GM12878 (cell line): ENCODE data around the gene RBM42.

Experiments used
- BCLAF1 ChIP-seq: fragments of 450-650 bp; IDR thresholded peaks from 2 replicates; pipeline ENCODE4 v1.6.1; 2017; ENCODE audit warnings: antibody characterized with exemption, mild to moderate bottlenecking, moderate library complexity
- CBX3 ChIP-seq: fragments of 200-600 bp; sonication (generic); IDR thresholded peaks from 2 replicates; pipeline ENCODE4 v1.6.1; 2016; ENCODE audit warnings: low read depth, borderline replicate concordance
- CHD2 ChIP-seq: IDR thresholded peaks from 2 replicates; pipeline ENCODE4 v1.6.1; 2011; ENCODE audit warnings: low read depth, low read length, improper control_type of control experiment, borderline replicate concordance
- CTCF ChIP-seq, 3 experiments: IDR thresholded peaks in 2 of 3; conservative IDR thresholded peaks in 1 of 3; 2 replicates each; pipeline ENCODE4 v1.5.1; 2011; ENCODE audit warnings: low read depth in 3 of 3, low read length in 3 of 3, mild to moderate bottlenecking in 3 of 3, control low read depth in 2 of 3, moderate library complexity in 2 of 3, inconsistent platforms in 1 of 3, mixed read lengths in 1 of 3; ENCODE audit not compliant: control insufficient read depth in 2 of 3, insufficient read depth in 1 of 3; ENCODE audit errors: extremely low read depth in 1 of 3
- EGR1 ChIP-seq, 2 experiments: IDR thresholded peaks; 1 replicate in 1 of 2; 2 replicates in 1 of 2; pipeline ENCODE4 v1.6.1; 2011 to 2012; ENCODE audit warnings: low read depth in 2 of 2, low read length in 2 of 2, borderline replicate concordance in 1 of 2, mild to moderate bottlenecking in 1 of 2, moderate library complexity in 1 of 2
- EZH2 ChIP-seq: IDR thresholded peaks from 2 replicates; pipeline ENCODE4 v1.6.1; 2012; ENCODE audit warnings: low read depth, mild to moderate bottlenecking, control low read depth, inconsistent platforms, low read length, borderline replicate concordance; ENCODE audit not compliant: control insufficient read depth
- HCFC1 ChIP-seq: fragments of 150-350 bp; IDR thresholded peaks from 2 replicates; pipeline ENCODE4 v1.6.1; 2014; ENCODE audit warnings: low read length
- MAX ChIP-seq: IDR thresholded peaks from 2 replicates; pipeline ENCODE4 v1.6.1; 2012; ENCODE audit warnings: low read depth, low read length, improper control_type of control experiment
- NR2C1 ChIP-seq: fragments of 450-650 bp; IDR thresholded peaks from 2 replicates; pipeline ENCODE4 v1.6.1; 2017; ENCODE audit warnings: antibody characterized with exemption, mild to moderate bottlenecking, moderate library complexity
- POLR2A ChIP-seq: IDR thresholded peaks from 2 replicates; pipeline ENCODE4 v1.6.1; 2011; ENCODE audit warnings: low read depth, mild to moderate bottlenecking, low read length
- POLR2AphosphoS5 ChIP-seq: IDR thresholded peaks from 2 replicates; pipeline ENCODE4 v1.6.1; 2011; ENCODE audit warnings: mild to moderate bottlenecking, low read length, inconsistent platforms
- RFX5 ChIP-seq: IDR thresholded peaks from 2 replicates; pipeline ENCODE4 v1.6.1; 2011; ENCODE audit warnings: low read depth, low read length, improper control_type of control experiment
- TBL1XR1 ChIP-seq: IDR thresholded peaks from 2 replicates; pipeline ENCODE4 v1.6.1; 2012; ENCODE audit warnings: low read depth, low read length, improper control_type of control experiment
- YY1 ChIP-seq: IDR thresholded peaks from 2 replicates; pipeline ENCODE4 v1.6.1; 2011; ENCODE audit warnings: low read depth, mild to moderate bottlenecking, low read length

GRCh38 chr19:35619290-35619923, 9.4 kb upstream of the RBM42 start:
- TF ChIP-seq NR2C1 (no peak), POLR2A (no peak), CTCF (IDR thresholded peaks at IDR 0.05 in 2 of 3, conservative IDR thresholded peaks at IDR 0.05 in 1 of 3; ENCODE audit: control insufficient read depth in 2 of 3, extremely low read depth in 1 of 3, insufficient read depth in 1 of 3, low read depth in 3 of 3, low read length in 3 of 3) (no peak), HCFC1 (no peak), CHD2 (no peak), EZH2 (no peak), POLR2AphosphoS5 (no peak), BCLAF1 (no peak), EGR1 (IDR thresholded peaks at IDR 0.05; ENCODE audit: borderline replicate concordance in 1 of 2, low read depth in 2 of 2, low read length in 2 of 2) (no peak), TBL1XR1 (no peak), MAX (no peak), RFX5 (no peak), YY1 (no peak), CBX3 (no peak)
